Liver (tissue), 3 donors: Measurements from ENCODE around the gene MUC7.

ENCODE experiments used
- FOXA2 ChIP-seq: IDR thresholded peaks from 2 replicates; pipeline ENCODE4 v1.6.1; 2016; ENCODE audit warnings: antibody characterized with exemption
- JUND ChIP-seq, 2 donors: IDR thresholded peaks; 2 replicates each; pipeline ENCODE4 v1.6.1; 2016; ENCODE audit warnings: antibody characterized with exemption in 2 of 2
- RAD21 ChIP-seq, 2 donors: IDR thresholded peaks; 2 replicates each; pipeline ENCODE4 v1.6.1; 2016; ENCODE audit warnings: antibody characterized with exemption in 2 of 2, mild to moderate bottlenecking in 2 of 2
- TAF1 ChIP-seq: conservative IDR thresholded peaks from 2 replicates; pipeline ENCODE4 v1.6.1; 2016; ENCODE audit warnings: antibody characterized with exemption, mild to moderate bottlenecking
- TF ChIP-seq, protein P1 (sequence below): fragments of 150-350 bp; IDR thresholded peaks from 2 replicates; pipeline ENCODE4 v1.5.1; 2017; ENCODE audit warnings: improper control_type of control experiment, low read depth, low read length; ENCODE audit not compliant: missing input control
- TF ChIP-seq, protein P2 (sequence below): IDR thresholded peaks from 2 replicates; pipeline ENCODE4 v1.6.1; 2016; ENCODE audit warnings: antibody characterized with exemption, mild to moderate bottlenecking
- TF ChIP-seq, protein P3 (sequence below): IDR thresholded peaks from 2 replicates; pipeline ENCODE4 v1.6.1; 2016; ENCODE audit warnings: antibody characterized with exemption
- donor health status: healthy.
- donor health status: healthy.

DNA sequence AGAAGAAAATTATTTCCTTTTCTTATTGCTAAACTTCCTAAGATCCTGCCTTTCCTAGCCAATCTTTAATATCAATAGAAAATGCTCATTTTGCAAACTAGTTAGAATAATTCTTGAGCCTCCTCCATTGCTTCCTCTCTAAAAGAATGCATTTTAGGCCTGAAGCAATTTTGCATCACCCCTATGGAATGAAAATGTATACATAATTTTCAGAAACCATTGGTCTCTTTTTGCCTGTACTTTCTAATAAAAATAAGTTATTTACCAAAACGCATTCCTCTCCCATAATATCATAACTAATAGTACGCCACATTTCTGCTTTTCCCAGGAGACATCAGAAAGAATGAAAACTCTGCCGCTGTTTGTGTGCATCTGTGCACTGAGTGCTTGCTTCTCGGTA, 1.7 kb downstream of the MUC7 start:
- TF ChIP-seq JUND (IDR thresholded peaks at IDR 0.05) (no peak), RAD21 (IDR thresholded peaks at IDR 0.05) (no peak), FOXA2 (no peak), TAF1 (no peak)
- TF ChIP-seq, protein P1, sequence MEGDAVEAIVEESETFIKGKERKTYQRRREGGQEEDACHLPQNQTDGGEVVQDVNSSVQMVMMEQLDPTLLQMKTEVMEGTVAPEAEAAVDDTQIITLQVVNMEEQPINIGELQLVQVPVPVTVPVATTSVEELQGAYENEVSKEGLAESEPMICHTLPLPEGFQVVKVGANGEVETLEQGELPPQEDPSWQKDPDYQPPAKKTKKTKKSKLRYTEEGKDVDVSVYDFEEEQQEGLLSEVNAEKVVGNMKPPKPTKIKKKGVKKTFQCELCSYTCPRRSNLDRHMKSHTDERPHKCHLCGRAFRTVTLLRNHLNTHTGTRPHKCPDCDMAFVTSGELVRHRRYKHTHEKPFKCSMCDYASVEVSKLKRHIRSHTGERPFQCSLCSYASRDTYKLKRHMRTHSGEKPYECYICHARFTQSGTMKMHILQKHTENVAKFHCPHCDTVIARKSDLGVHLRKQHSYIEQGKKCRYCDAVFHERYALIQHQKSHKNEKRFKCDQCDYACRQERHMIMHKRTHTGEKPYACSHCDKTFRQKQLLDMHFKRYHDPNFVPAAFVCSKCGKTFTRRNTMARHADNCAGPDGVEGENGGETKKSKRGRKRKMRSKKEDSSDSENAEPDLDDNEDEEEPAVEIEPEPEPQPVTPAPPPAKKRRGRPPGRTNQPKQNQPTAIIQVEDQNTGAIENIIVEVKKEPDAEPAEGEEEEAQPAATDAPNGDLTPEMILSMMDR: no peak
- TF ChIP-seq, protein P2, sequence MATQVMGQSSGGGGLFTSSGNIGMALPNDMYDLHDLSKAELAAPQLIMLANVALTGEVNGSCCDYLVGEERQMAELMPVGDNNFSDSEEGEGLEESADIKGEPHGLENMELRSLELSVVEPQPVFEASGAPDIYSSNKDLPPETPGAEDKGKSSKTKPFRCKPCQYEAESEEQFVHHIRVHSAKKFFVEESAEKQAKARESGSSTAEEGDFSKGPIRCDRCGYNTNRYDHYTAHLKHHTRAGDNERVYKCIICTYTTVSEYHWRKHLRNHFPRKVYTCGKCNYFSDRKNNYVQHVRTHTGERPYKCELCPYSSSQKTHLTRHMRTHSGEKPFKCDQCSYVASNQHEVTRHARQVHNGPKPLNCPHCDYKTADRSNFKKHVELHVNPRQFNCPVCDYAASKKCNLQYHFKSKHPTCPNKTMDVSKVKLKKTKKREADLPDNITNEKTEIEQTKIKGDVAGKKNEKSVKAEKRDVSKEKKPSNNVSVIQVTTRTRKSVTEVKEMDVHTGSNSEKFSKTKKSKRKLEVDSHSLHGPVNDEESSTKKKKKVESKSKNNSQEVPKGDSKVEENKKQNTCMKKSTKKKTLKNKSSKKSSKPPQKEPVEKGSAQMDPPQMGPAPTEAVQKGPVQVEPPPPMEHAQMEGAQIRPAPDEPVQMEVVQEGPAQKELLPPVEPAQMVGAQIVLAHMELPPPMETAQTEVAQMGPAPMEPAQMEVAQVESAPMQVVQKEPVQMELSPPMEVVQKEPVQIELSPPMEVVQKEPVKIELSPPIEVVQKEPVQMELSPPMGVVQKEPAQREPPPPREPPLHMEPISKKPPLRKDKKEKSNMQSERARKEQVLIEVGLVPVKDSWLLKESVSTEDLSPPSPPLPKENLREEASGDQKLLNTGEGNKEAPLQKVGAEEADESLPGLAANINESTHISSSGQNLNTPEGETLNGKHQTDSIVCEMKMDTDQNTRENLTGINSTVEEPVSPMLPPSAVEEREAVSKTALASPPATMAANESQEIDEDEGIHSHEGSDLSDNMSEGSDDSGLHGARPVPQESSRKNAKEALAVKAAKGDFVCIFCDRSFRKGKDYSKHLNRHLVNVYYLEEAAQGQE: no peak
- TF ChIP-seq, protein P3, sequence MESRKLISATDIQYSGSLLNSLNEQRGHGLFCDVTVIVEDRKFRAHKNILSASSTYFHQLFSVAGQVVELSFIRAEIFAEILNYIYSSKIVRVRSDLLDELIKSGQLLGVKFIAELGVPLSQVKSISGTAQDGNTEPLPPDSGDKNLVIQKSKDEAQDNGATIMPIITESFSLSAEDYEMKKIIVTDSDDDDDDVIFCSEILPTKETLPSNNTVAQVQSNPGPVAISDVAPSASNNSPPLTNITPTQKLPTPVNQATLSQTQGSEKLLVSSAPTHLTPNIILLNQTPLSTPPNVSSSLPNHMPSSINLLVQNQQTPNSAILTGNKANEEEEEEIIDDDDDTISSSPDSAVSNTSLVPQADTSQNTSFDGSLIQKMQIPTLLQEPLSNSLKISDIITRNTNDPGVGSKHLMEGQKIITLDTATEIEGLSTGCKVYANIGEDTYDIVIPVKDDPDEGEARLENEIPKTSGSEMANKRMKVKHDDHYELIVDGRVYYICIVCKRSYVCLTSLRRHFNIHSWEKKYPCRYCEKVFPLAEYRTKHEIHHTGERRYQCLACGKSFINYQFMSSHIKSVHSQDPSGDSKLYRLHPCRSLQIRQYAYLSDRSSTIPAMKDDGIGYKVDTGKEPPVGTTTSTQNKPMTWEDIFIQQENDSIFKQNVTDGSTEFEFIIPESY: no peak
